ENCODE measurements around the gene HDGFL1. TPM values are rescaled to one million over a fixed set of nuclear protein-coding genes. Genes with fewer than 3 reads are reported as not detected.

HDGFL1 gene
- total and polyA plus RNA-seq, 2 of the 8 experiments (the other 6 are each of a cell fraction or from before 2014, with no cell fraction given) = not detected

DNA sequence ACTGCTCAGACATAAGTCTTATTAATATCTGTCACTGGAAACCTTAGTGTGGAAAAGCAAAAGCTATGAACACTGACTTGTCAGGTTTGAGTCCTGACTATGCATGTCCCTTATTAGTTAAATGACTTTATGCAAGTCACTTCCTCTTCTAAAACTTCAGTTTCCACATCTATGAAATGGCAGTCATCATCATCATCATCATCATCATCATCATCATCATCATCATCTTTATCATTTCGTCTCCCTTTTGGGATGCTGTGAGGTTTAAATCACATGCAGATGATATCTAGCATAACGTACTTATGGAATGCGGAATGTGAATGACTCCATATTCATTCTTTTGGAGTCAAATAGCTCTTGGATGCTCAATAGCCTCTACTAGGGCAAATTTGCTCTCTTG is 24.5 kb downstream of the HDGFL1 start (continued):
- TF ChIP-seq TBP (IDR thresholded peaks at IDR 0.05; ENCODE audit: low read depth, low read length) (no peak), SIN3A (conservative IDR thresholded peaks at IDR 0.05 in 1 of 2, IDR thresholded peaks at IDR 0.05 in 1 of 2; ENCODE audit: low read depth in 1 of 2, low read length in 2 of 2) (no peak), SP1 (IDR thresholded peaks at IDR 0.05; ENCODE audit: low read depth, low read length) (no peak), JUND (IDR thresholded peaks at IDR 0.05; ENCODE audit: low read length) (no peak), HDAC6 (IDR thresholded peaks at IDR 0.05; ENCODE audit: low read depth, low read length) (no peak), RXRA (IDR thresholded peaks at IDR 0.05; ENCODE audit: insufficient read depth, low read depth, low read length) (no peak), YY1 (IDR thresholded peaks at IDR 0.05; ENCODE audit: low read depth, low read length) (no peak), HDAC2 (IDR thresholded peaks at IDR 0.05; ENCODE audit: borderline replicate concordance in 1 of 2, low read depth in 2 of 2, low read length in 2 of 2) (no peak), CBX5 (IDR thresholded peaks at IDR 0.05; ENCODE audit: low read depth, low read length) (no peak), RFX5 (IDR thresholded peaks at IDR 0.05; ENCODE audit: borderline replicate concordance, low read depth, low read length) (no peak), TAF7 (optimal IDR thresholded peaks at IDR 0.05; ENCODE audit: borderline replicate concordance, low read depth, low read length) (no peak), BCL11A (IDR thresholded peaks at IDR 0.05; ENCODE audit: low read depth in 2 of 2, low read length in 2 of 2) (no peak), CEBPB (IDR thresholded peaks at IDR 0.05; ENCODE audit: low read depth, low read length) (no peak), KDM5A (IDR thresholded peaks at IDR 0.05; ENCODE audit: low read length) (no peak), EZH2 (IDR thresholded peaks at IDR 0.05; ENCODE audit: low read depth, low read length, severe bottlenecking) (no peak), ASH2L (IDR thresholded peaks at IDR 0.05; ENCODE audit: low read length) (no peak), BRCA1 (IDR thresholded peaks at IDR 0.05; ENCODE audit: low read depth, low read length) (no peak)
- TF ChIP-seq, protein P1, sequence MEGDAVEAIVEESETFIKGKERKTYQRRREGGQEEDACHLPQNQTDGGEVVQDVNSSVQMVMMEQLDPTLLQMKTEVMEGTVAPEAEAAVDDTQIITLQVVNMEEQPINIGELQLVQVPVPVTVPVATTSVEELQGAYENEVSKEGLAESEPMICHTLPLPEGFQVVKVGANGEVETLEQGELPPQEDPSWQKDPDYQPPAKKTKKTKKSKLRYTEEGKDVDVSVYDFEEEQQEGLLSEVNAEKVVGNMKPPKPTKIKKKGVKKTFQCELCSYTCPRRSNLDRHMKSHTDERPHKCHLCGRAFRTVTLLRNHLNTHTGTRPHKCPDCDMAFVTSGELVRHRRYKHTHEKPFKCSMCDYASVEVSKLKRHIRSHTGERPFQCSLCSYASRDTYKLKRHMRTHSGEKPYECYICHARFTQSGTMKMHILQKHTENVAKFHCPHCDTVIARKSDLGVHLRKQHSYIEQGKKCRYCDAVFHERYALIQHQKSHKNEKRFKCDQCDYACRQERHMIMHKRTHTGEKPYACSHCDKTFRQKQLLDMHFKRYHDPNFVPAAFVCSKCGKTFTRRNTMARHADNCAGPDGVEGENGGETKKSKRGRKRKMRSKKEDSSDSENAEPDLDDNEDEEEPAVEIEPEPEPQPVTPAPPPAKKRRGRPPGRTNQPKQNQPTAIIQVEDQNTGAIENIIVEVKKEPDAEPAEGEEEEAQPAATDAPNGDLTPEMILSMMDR (IDR thresholded peaks at IDR 0.05; ENCODE audit: control extremely low read depth in 1 of 3, insufficient read depth in 1 of 3, low read depth in 1 of 3, low read length in 3 of 3) = no peak

Data from H1 (cell line).